ENCODE results near the gene SAXO1. TPM values are rescaled to one million over a fixed set of nuclear protein-coding genes. Genes with fewer than 3 reads are reported as not detected.

The SAXO1 gene
- total and polyA plus RNA-seq, 2 experiments from 2014 or later = 0.02 TPM; not detected in 1

DNA sequence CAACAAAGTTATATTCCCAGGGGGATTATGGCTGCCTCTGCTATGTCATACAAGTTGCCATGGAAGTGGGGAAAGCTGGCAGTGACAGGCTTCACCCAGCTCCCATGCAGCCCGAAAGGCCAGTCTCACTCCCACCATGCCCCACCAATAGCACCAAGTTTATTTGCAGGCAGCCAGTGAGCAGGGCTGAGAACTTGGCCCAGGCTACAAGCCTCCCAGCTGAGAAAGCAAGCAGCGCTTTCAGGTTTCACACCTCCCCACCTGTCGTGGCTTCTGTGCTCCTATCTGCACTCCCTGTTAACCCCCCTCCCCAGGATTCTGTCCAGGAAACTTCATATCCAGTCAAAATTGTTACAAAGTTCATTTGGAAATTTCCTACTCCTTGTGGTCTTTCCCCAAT, 155.0 kb downstream of the SAXO1 start:
- no peak overlapping the region for H3K27ac ChIP-seq (ENCODE audit: low read depth)
- no peak for ATAC-seq
- no peak overlapping the region for H3K4me2 ChIP-seq
- TF ChIP-seq, protein P1, sequence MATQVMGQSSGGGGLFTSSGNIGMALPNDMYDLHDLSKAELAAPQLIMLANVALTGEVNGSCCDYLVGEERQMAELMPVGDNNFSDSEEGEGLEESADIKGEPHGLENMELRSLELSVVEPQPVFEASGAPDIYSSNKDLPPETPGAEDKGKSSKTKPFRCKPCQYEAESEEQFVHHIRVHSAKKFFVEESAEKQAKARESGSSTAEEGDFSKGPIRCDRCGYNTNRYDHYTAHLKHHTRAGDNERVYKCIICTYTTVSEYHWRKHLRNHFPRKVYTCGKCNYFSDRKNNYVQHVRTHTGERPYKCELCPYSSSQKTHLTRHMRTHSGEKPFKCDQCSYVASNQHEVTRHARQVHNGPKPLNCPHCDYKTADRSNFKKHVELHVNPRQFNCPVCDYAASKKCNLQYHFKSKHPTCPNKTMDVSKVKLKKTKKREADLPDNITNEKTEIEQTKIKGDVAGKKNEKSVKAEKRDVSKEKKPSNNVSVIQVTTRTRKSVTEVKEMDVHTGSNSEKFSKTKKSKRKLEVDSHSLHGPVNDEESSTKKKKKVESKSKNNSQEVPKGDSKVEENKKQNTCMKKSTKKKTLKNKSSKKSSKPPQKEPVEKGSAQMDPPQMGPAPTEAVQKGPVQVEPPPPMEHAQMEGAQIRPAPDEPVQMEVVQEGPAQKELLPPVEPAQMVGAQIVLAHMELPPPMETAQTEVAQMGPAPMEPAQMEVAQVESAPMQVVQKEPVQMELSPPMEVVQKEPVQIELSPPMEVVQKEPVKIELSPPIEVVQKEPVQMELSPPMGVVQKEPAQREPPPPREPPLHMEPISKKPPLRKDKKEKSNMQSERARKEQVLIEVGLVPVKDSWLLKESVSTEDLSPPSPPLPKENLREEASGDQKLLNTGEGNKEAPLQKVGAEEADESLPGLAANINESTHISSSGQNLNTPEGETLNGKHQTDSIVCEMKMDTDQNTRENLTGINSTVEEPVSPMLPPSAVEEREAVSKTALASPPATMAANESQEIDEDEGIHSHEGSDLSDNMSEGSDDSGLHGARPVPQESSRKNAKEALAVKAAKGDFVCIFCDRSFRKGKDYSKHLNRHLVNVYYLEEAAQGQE (IDR thresholded peaks at IDR 0.05; ENCODE audit: unreplicated experiment) = no peak
- TF ChIP-seq, protein P2, sequence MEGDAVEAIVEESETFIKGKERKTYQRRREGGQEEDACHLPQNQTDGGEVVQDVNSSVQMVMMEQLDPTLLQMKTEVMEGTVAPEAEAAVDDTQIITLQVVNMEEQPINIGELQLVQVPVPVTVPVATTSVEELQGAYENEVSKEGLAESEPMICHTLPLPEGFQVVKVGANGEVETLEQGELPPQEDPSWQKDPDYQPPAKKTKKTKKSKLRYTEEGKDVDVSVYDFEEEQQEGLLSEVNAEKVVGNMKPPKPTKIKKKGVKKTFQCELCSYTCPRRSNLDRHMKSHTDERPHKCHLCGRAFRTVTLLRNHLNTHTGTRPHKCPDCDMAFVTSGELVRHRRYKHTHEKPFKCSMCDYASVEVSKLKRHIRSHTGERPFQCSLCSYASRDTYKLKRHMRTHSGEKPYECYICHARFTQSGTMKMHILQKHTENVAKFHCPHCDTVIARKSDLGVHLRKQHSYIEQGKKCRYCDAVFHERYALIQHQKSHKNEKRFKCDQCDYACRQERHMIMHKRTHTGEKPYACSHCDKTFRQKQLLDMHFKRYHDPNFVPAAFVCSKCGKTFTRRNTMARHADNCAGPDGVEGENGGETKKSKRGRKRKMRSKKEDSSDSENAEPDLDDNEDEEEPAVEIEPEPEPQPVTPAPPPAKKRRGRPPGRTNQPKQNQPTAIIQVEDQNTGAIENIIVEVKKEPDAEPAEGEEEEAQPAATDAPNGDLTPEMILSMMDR (conservative IDR thresholded peaks at IDR 0.05; ENCODE audit: low read depth in 2 of 2) = no peak
- no peak for TF ChIP-seq POLR2AphosphoS5 (IDR thresholded peaks at IDR 0.05; ENCODE audit: low read depth)
- TF ChIP-seq JUNB (IDR thresholded peaks at IDR 0.05; ENCODE audit: unreplicated experiment) = no peak
- TF ChIP-seq STAT1 (IDR thresholded peaks at IDR 0.05; ENCODE audit: unreplicated experiment) = no peak
- no peak for TF ChIP-seq ZNF331 (CRISPR knock-in tag; IDR thresholded peaks at IDR 0.05; ENCODE audit: low read depth)
- no peak for TF ChIP-seq ZNF114 (CRISPR knock-in tag; IDR thresholded peaks at IDR 0.05)
- TF ChIP-seq NANOG (IDR thresholded peaks at IDR 0.05; ENCODE audit: borderline replicate concordance) = no peak
- no peak for TF ChIP-seq CREB1 (CRISPR knock-in tag; IDR thresholded peaks at IDR 0.05; ENCODE audit: low read depth)
- no peak for TF ChIP-seq EZH2 (IDR thresholded peaks at IDR 0.05; ENCODE audit: low read depth, unreplicated experiment)
- TF ChIP-seq, protein P3, sequence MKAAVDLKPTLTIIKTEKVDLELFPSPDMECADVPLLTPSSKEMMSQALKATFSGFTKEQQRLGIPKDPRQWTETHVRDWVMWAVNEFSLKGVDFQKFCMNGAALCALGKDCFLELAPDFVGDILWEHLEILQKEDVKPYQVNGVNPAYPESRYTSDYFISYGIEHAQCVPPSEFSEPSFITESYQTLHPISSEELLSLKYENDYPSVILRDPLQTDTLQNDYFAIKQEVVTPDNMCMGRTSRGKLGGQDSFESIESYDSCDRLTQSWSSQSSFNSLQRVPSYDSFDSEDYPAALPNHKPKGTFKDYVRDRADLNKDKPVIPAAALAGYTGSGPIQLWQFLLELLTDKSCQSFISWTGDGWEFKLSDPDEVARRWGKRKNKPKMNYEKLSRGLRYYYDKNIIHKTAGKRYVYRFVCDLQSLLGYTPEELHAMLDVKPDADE (IDR thresholded peaks at IDR 0.05) = no peak
- TF ChIP-seq, protein P4, sequence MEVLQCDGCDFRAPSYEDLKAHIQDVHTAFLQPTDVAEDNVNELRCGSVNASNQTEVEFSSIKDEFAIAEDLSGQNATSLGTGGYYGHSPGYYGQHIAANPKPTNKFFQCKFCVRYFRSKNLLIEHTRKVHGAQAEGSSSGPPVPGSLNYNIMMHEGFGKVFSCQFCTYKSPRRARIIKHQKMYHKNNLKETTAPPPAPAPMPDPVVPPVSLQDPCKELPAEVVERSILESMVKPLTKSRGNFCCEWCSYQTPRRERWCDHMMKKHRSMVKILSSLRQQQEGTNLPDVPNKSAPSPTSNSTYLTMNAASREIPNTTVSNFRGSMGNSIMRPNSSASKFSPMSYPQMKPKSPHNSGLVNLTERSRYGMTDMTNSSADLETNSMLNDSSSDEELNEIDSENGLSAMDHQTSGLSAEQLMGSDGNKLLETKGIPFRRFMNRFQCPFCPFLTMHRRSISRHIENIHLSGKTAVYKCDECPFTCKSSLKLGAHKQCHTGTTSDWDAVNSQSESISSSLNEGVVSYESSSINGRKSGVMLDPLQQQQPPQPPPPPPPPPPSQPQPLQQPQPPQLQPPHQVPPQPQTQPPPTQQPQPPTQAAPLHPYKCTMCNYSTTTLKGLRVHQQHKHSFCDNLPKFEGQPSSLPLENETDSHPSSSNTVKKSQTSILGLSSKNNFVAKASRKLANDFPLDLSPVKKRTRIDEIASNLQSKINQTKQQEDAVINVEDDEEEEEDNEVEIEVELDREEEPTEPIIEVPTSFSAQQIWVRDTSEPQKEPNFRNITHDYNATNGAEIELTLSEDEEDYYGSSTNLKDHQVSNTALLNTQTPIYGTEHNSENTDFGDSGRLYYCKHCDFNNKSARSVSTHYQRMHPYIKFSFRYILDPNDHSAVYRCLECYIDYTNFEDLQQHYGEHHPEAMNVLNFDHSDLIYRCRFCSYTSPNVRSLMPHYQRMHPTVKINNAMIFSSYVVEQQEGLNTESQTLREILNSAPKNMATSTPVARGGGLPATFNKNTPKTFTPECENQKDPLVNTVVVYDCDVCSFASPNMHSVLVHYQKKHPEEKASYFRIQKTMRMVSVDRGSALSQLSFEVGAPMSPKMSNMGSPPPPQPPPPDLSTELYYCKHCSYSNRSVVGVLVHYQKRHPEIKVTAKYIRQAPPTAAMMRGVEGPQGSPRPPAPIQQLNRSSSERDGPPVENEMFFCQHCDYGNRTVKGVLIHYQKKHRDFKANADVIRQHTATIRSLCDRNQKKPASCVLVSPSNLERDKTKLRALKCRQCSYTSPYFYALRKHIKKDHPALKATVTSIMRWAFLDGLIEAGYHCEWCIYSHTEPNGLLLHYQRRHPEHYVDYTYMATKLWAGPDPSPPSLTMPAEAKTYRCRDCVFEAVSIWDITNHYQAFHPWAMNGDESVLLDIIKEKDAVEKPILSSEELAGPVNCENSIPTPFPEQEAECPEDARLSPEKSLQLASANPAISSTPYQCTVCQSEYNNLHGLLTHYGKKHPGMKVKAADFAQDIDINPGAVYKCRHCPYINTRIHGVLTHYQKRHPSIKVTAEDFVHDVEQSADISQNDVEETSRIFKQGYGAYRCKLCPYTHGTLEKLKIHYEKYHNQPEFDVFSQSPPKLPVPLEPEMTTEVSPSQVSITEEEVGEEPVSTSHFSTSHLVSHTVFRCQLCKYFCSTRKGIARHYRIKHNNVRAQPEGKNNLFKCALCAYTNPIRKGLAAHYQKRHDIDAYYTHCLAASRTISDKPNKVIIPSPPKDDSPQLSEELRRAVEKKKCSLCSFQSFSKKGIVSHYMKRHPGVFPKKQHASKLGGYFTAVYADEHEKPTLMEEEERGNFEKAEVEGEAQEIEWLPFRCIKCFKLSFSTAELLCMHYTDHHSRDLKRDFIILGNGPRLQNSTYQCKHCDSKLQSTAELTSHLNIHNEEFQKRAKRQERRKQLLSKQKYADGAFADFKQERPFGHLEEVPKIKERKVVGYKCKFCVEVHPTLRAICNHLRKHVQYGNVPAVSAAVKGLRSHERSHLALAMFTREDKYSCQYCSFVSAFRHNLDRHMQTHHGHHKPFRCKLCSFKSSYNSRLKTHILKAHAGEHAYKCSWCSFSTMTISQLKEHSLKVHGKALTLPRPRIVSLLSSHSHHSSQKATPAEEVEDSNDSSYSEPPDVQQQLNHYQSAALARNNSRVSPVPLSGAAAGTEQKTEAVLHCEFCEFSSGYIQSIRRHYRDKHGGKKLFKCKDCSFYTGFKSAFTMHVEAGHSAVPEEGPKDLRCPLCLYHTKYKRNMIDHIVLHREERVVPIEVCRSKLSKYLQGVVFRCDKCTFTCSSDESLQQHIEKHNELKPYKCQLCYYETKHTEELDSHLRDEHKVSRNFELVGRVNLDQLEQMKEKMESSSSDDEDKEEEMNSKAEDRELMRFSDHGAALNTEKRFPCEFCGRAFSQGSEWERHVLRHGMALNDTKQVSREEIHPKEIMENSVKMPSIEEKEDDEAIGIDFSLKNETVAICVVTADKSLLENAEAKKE (CRISPR knock-in tag; IDR thresholded peaks at IDR 0.05) = no peak
- no peak for TF ChIP-seq EZH2phosphoT487 (IDR thresholded peaks at IDR 0.05; ENCODE audit: unreplicated experiment)
- H3K27ac Mint-ChIP-seq = no peak overlapping the region
- no peaks in the 10 kb centered on the region for H3K27me3 ChIP-seq (ENCODE audit: insufficient read depth)
- peaks cover 6% of the 10 kb centered on the region for H3K9me3 Mint-ChIP-seq
- no peaks in the 10 kb centered on the region for H3K4me1 ChIP-seq (ENCODE audit: insufficient read depth)
- no peak for DNase-seq (ENCODE audit: low spot score)
- no peaks in the 10 kb centered on the region for H3F3A ChIP-seq (replicated peaks; ENCODE audit: low read depth)
- no peaks in the 10 kb centered on the region for H3K27me3 Mint-ChIP-seq (ENCODE audit: insufficient read depth, low read depth, poor library complexity)
- H4K20me1 ChIP-seq (replicated peaks; ENCODE audit: insufficient read depth) = no peaks in the 10 kb centered on the region
- H3K79me2 ChIP-seq (replicated peaks; ENCODE audit: insufficient read depth) = no peaks in the 10 kb centered on the region
- peaks cover under 1% of the 10 kb centered on the region; the same call in 2 of the 3 replicates for H3K36me3 Mint-ChIP-seq (ENCODE audit: low read depth)
- no peaks in the 10 kb centered on the region for H3K9me2 ChIP-seq (ENCODE audit: insufficient read depth)
- no peaks in the 10 kb centered on the region for H3K36me3 ChIP-seq (ENCODE audit: insufficient read depth)
- H3K4me3 ChIP-seq = no peak overlapping the region
- no peak overlapping the region for H3K4me3 Mint-ChIP-seq
- no peak overlapping the region for H2AFZ ChIP-seq
- no peaks in the 10 kb centered on the region for H3K4me1 Mint-ChIP-seq

Data from GM23338 (cell line).